H1 (cell line): ENCODE results near the gene CIB2. TPM values are rescaled to one million over a fixed set of nuclear protein-coding genes. Genes with fewer than 3 reads are reported as not detected.

Experiments used
- CEBPB ChIP-seq: IDR thresholded peaks from 2 replicates; pipeline ENCODE4 v1.6.1; 2012; ENCODE audit warnings: low read depth, low read length
- CTCF ChIP-seq, 3 experiments: IDR thresholded peaks; 1 replicate in 2 of 3; 2 replicates in 1 of 3; pipeline versions ENCODE4 v1.5.1 to v1.6.1; 2011; ENCODE audit warnings: low read length in 3 of 3, mild to moderate bottlenecking in 3 of 3, inconsistent platforms in 2 of 3, low read depth in 1 of 3, moderate library complexity in 1 of 3; ENCODE audit not compliant: insufficient read depth in 1 of 3; ENCODE audit errors: control extremely low read depth in 1 of 3
- HDAC2 ChIP-seq, 2 experiments: fragments of 300-600 bp in 1 of 2; sonication (generic) in 1 of 2; IDR thresholded peaks; 2 replicates each; pipeline ENCODE4 v1.6.1; 2011 to 2012; ENCODE audit warnings: low read depth in 2 of 2, low read length in 2 of 2, mild to moderate bottlenecking in 2 of 2, moderate library complexity in 2 of 2, borderline replicate concordance in 1 of 2, inconsistent platforms in 1 of 2
- RFX5 ChIP-seq: IDR thresholded peaks from 2 replicates; pipeline ENCODE4 v1.6.1; 2011; ENCODE audit warnings: low read depth, low read length, improper control_type of control experiment, borderline replicate concordance
- SIRT6 ChIP-seq: IDR thresholded peaks from one replicate; pipeline ENCODE4 v1.7.1; 2012; ENCODE audit warnings: low read length, inconsistent platforms
- SIX5 ChIP-seq: IDR thresholded peaks from 2 replicates; pipeline ENCODE4 v1.6.1; 2011; ENCODE audit warnings: mild to moderate bottlenecking, low read depth, low read length
- SP1 ChIP-seq: IDR thresholded peaks from 2 replicates; pipeline ENCODE4 v1.6.1; 2011; ENCODE audit warnings: low read depth, low read length
- SUZ12 ChIP-seq: fragments of 200-600 bp; sonication (generic); IDR thresholded peaks from 2 replicates; pipeline ENCODE4 v1.6.1; 2012; ENCODE audit warnings: mild to moderate bottlenecking, inconsistent platforms, low read length, moderate library complexity, mixed read lengths
- polyA plus RNA-seq, 7 experiments: library from polyadenylated mRNA; depleted of rRNA in 3 of 7; stranded (reverse) in 5 of 7; unstranded in 2 of 7; fragments of >200 nt in 5 of 7; fragments of 200-250 nt in 2 of 7; gene quantifications; 1 replicate in 5 of 7; 2 replicates in 1 of 7; 4 replicates in 1 of 7; pipeline versions ENCODE4 v1.2.1 to v1.2.3, GENCODE V29; 2011 to 2013; ENCODE audit warnings: missing spikeins in 2 of 7, mixed read lengths in 2 of 7
- total RNA-seq: library from RNA; stranded (reverse); fragmentation: NEBNext Ultra II Directional; extraction: Animal tissue kit (Norgen Biotek cat#: 25700); gene quantifications from 2 replicates; pipeline ENCODE4 v1.2.1, GENCODE V29; 2021

Gene CIB2
- total and polyA plus RNA-seq, 2 of the 8 experiments (the other 6 are each of a cell fraction or from before 2014, with no cell fraction given) = 41.5 to 45.8 TPM

GRCh38 chr15:78174401-78174800 is 43.2 kb upstream of the CIB2 start (continued):
- TF ChIP-seq CTCF (IDR thresholded peaks at IDR 0.05; ENCODE audit: control extremely low read depth in 1 of 3, insufficient read depth in 1 of 3, low read depth in 1 of 3, low read length in 3 of 3) (no peak), SP1 (no peak), CEBPB (no peak), SUZ12 (no peak), SIRT6 (no peak), HDAC2 (IDR thresholded peaks at IDR 0.05; ENCODE audit: borderline replicate concordance in 1 of 2, low read depth in 2 of 2, low read length in 2 of 2) (no peak), RFX5 (no peak), SIX5 (no peak)
